HG03064 (cell line): Measurements from ENCODE around the gene GPATCH2L.
A peak's percentile ranks its signal among the peaks of the same experiment; 100 is the strongest.

Experiments used
- ATAC-seq: cut with Tn5 transposase; IDR thresholded peaks from one replicate; pipeline ENCODE4 v1.9.1; 2021; ENCODE audit warnings: low read depth; ENCODE audit not compliant: unreplicated experiment

The GPATCH2L gene

DNA sequence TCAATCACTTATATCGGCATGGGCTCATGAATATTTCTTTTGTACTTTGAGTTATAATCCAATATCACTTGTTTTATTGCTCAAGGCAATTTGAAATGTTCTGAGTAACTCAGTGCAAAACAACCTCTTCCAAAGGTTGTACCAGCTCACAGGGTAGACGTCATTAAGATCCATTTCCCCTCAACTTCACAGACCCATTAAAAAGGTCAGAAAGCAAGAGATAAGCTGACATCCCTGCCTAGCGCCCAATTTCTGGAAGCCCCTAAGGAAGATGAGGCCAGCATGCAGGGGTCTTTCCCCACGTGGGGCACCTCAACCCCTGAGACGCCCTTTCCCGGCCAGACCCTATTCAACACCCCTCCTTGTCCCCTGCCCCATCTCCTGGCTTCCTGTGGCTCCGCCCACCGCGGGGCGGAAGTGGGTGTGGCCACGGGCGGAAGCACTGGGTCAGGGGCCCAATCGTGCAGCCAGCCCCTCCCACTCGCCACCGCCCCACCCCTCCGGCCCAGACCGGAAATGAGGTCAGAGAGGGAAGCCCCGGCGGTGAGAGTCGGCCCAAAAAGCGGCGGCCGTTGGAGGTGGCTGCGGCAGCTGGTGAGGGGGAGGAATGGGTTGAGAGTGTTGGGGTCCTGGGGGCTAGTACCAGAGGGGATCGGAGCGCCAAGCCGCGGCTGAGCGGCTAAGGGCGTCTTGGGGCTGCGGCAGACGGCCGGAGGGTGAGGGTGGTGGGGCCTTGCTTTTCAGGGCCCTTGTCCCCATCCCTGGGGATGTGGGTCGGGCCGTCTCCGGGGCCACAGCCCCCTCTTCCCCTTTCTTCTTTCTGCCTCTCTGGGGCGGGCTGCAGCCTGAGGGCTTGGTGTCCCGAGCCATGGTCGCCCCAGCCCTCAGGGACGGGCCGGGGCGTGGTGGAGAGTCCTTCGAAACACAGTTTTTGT, at the start of gene GPATCH2L:
Gene GPATCH2L, plus strand, starts transcription at position 525 of the 935 bp plus-strand sequence. CDS start 2,442 bp downstream, outside the sequence.
- peak; percentile 88 for ATAC-seq

DNA sequence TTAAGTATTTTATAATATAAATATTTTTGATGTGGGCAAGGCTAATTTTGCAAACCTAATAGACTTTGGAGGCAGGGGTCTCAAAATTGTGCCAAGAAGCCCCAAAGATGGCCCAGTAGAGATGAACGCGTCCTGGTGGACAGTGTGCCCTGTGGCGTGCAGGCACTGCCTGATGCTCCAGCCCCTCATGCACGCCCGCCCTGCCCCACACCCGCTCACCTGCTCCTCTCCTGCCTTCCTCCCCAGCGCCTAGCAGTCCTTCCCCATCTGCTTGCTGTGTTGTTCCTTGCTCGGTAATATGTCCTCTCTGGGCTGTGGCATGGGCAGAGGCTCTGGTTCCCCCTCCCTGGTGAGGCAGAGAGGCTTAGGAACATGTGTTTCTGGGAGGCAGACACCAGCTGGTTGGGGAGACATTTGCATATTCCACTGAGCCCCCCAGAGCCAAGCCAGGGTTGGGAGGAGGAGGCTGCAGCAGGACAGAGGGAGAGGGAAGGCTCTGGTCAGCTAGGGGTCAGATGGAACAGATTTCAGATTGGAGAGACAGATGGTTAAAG, 46.8 kb upstream of the GPATCH2L start:
- ATAC-seq: no peak

GRCh38 chr14:76106188-76106587, 45.5 kb upstream of the GPATCH2L start:
- no peak for ATAC-seq

- ATAC-seq: no peak
These were observed 42.4 kb upstream of the GPATCH2L start for GRCh38 chr14:76109087-76109880.

GRCh38 chr14:76112889-76113624, 38.7 kb upstream of the GPATCH2L start:
- ATAC-seq: no peak

DNA sequence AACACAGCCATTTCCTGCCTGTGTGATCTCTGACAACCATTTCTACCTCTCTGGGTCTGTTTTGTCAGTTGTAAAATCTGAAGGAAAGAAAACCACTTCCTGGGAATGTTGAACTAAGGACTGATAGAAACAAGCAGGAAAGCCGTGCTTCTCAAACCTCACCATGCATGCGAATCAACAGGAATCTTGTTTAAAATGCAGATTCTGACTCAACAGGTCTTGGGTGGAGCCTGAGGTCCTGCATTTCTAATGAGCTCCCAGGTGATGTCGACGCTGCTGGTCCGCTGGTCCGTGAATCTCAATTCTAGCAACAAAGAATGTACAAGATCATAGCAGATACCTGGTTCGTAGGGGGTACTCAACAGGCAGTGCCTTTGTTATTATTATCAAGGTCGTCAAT, 38.0 kb upstream of the GPATCH2L start:
- ATAC-seq: no peak

DNA sequence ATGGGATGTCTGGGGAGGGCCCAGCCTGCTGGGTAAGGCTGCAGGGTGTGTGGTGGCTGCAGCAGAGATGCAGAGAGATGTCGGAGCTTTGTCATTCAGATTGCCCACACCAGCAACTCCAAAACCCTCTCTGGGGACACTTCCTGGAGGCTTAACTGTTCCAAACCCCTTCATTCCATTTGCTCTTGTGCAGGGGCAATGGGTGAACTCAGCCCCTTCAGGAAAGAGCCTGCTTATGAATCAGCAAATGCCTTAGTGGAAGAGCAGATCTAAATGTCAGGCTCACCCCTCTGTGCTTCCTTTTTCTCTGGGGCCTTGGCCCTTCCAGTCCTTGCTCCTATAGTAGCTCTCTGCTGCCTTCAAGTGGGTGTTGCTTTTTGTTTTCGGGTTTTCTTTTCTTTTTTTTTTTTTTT, 36.7 kb upstream of the GPATCH2L start:
- no peak for ATAC-seq

GRCh38 chr14:76117789-76118484, 33.8 kb upstream of the GPATCH2L start:
- no peak for ATAC-seq

GRCh38 chr14:76118594-76118993, 33.1 kb upstream of the GPATCH2L start:
- no peak for ATAC-seq

DNA sequence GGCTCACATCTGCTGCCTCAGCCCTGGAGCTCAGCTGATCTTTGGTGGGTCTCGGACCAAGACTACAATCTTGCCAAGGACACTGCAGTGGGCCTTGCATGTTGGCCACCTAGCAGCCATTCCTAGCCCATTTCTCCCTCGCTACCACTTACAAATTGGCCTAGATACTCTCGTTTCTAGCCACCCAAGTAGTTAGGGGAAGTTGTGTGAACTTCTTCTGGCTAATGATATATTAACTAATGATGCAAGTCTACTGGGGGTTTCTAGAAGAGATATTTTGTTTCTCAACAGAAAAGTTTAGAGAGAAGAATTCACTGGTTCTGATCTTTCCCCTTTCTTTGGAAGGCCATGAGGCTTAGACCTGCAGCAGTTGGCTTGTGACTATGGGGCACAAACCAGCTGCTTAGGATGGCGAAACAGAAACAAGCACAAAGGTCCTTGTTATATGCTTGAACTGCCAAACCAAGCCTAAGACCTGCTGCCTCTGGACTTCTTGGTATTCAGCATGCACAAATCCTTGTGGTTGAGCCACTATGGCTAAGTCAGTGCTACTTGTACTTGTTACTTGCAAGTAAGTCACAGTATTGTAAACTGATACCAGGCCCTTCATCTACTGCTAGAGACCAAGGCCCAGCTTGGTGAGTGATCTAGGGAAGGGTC, 30.5 kb upstream of the GPATCH2L start:
- ATAC-seq: no peak

GRCh38 chr14:76123426-76124225, 28.1 kb upstream of the GPATCH2L start:
- no peak for ATAC-seq

DNA sequence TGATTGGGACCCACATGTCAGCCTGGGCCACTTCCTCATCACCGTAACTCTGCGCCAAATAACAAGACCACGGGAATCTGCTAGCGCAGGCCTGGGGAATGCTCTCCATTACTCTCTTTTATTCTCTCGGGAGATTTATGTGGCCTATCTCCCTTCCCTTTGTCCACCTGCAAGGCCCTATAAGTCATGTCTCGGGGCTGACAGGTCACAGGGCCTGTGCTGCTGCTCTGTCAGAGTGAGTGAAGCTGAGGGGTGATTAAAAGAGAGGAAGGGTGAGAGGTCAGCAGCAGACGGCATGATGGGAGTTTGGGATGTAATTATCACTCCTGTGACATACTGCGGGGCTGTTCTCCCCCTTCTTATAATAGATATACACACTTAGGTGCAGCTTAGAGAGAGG, 26.2 kb upstream of the GPATCH2L start:
- no peak for ATAC-seq

DNA sequence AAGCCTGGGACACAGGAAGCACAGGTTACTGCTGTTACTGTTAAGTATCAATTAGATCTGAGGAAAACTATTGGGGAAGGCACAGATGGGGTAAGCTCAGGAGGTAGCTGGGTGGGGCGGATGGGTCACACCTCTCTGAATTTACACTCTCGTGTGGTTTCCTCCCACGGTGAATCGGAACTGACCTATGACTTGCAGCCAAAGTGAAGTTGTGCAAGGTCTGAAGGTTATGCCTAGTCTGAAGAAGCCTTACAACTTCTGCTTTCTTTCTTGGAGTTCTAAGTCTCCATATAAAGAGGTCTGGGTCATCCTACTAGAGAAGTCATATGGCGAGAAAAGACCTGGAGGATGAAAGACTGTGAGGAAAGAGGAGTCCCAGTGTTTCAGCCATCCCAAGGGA, 25.6 kb upstream of the GPATCH2L start:
- no peak for ATAC-seq

DNA sequence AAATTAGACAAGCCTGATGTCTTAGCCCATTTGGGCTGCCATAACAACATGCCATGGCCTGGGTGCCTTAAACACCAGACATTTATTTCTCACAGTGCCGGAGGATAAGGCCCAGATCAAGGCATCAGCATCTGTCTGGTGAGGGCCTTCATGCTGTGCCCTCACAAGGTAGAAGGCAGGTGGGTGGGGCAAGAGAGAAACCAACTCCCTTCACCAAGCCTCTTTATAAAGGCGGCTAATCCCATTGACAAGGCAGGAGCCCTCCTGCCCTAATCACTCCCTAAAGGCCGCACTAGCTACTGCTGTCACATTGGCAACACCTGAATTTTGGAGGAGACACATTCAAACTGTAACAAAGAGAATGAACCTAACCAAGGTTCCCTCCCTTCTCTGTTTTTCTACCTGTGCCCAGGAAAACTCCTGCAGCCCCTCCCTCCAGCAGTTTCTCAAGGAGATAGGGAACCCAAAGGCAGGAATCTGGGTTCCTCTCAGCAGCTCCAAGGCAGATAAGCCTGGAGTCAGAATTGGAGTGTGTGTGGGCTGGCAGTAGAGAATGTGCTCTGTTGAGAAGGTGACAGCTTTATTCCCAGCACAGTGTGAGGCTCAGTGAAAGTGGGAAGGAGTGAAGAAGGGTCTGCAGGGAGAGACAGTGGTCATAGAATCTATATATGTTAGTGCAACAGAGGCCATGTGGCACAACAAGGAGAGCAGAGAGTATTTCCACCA, 21.7 kb upstream of the GPATCH2L start:
- no peak for ATAC-seq

DNA sequence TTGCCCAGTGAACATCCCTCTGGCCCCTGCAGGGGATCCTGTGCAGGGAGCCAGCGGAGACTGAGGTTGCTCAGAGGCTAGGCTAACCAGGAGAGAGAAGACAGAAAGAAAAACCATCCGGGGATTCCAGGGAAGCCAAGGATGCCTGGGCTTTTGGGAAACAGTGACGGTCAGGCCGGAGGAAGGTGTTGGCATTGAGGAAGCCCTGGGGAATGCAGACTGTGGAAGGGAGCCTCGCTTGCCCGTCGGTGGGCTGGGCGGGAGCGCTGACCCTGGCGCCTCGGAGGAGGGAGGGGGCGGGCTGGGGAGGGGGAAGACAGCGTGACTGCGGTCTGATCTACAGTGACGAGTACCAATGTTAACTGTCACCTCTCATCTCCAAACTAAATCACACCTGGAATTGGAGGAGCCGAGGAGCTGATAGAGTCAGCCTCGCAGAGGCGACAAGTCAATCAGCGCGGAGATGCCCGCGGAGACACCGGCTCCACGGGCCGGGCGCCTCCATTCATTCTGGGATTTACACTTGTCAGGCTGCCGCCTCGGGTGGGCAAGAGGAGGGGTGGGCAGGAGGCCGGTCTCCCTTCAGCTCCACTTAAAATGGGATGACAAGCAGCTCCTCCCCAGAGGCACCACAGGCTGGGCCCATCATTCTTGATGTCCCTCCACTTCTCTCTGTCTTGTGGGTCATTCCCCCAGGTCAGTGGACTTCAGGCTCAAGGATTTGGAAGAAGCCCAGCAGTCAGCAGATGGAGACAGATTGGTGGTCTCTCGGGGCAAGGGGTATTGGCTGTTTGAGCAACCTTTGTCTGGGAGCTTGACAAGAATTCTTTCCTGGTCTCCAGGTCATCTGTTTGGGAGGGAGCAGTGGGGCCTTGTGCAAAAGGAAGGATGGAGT, 20.4 kb upstream of the GPATCH2L start:
- no peak for ATAC-seq

GRCh38 chr14:76133103-76133502, 18.6 kb upstream of the GPATCH2L start:
- ATAC-seq: no peak

DNA sequence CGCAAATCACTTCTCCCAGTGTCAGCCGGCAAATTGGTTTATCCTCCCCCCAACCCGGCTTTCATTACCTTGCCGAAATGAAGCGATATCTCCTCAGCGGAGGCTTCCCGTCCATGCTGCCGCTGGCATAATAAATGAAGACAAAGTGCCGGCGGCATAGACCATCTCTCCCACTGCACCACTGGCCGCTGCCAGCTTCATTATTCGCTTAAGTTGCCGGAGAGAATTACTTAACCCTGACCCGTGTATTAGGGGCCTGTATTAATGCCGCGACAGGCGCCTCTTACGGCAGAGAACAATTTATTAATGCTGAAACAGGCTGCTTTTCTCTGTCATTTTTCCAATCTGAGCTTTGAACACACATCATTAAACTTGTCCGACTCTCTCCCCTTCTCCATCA, 17.5 kb upstream of the GPATCH2L start:
- no peak for ATAC-seq
